KMS-11 (cell line): ENCODE measurements around the gene LOXHD1.

Source experiments
- H2AFZ ChIP-seq: fragments of 200-600 bp; sonication (generic); 2 replicates; pipeline ENCODE4 v1.6.1; 2016; ENCODE audit warnings: antibody characterized with exemption, mixed run types, low read depth
- H3K27ac ChIP-seq: fragments of 200-600 bp; sonication (generic); 2 replicates; pipeline ENCODE4 v1.6.1; 2016; ENCODE audit warnings: mild to moderate bottlenecking, mixed run types
- H3K27me3 ChIP-seq: fragments of 200-600 bp; sonication (generic); 2 replicates; pipeline ENCODE4 v1.6.1; 2017; ENCODE audit warnings: mild to moderate bottlenecking, low read depth, mixed run types, moderate library complexity; ENCODE audit not compliant: insufficient read depth
- H3K36me3 ChIP-seq: fragments of 200-600 bp; sonication (generic); 2 replicates; pipeline ENCODE4 v1.6.1; 2017; ENCODE audit warnings: mild to moderate bottlenecking, mixed run types; ENCODE audit not compliant: insufficient read depth
- H3K4me1 ChIP-seq: fragments of 200-600 bp; sonication (generic); 2 replicates; pipeline ENCODE4 v1.6.1; 2016; ENCODE audit warnings: mild to moderate bottlenecking, low read depth, mixed run types; ENCODE audit not compliant: poor library complexity, severe bottlenecking
- H3K4me2 ChIP-seq: fragments of 200-600 bp; sonication (generic); 2 replicates; pipeline ENCODE4 v1.7.0; 2016; ENCODE audit warnings: mild to moderate bottlenecking, mixed run types
- H3K4me3 ChIP-seq: fragments of 200-600 bp; sonication (generic); IDR thresholded peaks from 2 replicates; pipeline ENCODE4 v1.6.1; 2017; ENCODE audit warnings: low read depth, low read length, mixed read lengths; ENCODE audit not compliant: insufficient read depth
- H3K79me2 ChIP-seq: fragments of 200-600 bp; sonication (generic); 2 replicates; pipeline ENCODE4 v1.6.1; 2016; ENCODE audit warnings: low read depth, mixed run types; ENCODE audit not compliant: insufficient read depth
- H3K9ac ChIP-seq: fragments of 200-600 bp; sonication (generic); 2 replicates; pipeline ENCODE4 v1.6.1; 2016; ENCODE audit warnings: mild to moderate bottlenecking, mixed run types
- H4K20me1 ChIP-seq: fragments of 200-600 bp; sonication (generic); 2 replicates; pipeline ENCODE4 v1.6.1; 2016; ENCODE audit warnings: mild to moderate bottlenecking, mixed run types; ENCODE audit not compliant: insufficient read depth
- CTCF ChIP-seq: fragments of 200-600 bp; sonication (generic); conservative IDR thresholded peaks from 2 replicates; pipeline ENCODE4 v1.6.1; 2017; ENCODE audit warnings: low read depth, mild to moderate bottlenecking, antibody characterized with exemption, low read length, moderate library complexity, mixed read lengths

LOXHD1 gene

GRCh38 chr18:46464926-46465655 is 191.9 kb downstream of the LOXHD1 start:
- H3K36me3 ChIP-seq: no peaks in the 10 kb centered on the region
- no peak overlapping the region for H3K9ac ChIP-seq
- TF ChIP-seq CTCF: no peak
- H3K27ac ChIP-seq: no peak overlapping the region
- H3K4me2 ChIP-seq: no peak overlapping the region
- H4K20me1 ChIP-seq: no peaks in the 10 kb centered on the region
- H3K79me2 ChIP-seq: no peaks in the 10 kb centered on the region
- no peaks in the 10 kb centered on the region for H3K4me1 ChIP-seq
- H3K27me3 ChIP-seq: no peaks in the 10 kb centered on the region
- H3K4me3 ChIP-seq: no peak overlapping the region
- H2AFZ ChIP-seq: no peak overlapping the region

GRCh38 chr18:46462523-46462922 is 194.5 kb downstream of the LOXHD1 start:
- Histone ChIP-seq H3K9ac (no peak overlapping the region), H3K27me3 (no peaks in the 10 kb centered on the region), H3K36me3 (no peaks in the 10 kb centered on the region), H3K4me2 (no peak overlapping the region), H3K4me1 (no peaks in the 10 kb centered on the region), H2AFZ (no peak overlapping the region), H3K79me2 (no peaks in the 10 kb centered on the region), H3K4me3 (no peak overlapping the region), H4K20me1 (no peaks in the 10 kb centered on the region), H3K27ac (no peak overlapping the region)
- no peak for TF ChIP-seq CTCF

DNA sequence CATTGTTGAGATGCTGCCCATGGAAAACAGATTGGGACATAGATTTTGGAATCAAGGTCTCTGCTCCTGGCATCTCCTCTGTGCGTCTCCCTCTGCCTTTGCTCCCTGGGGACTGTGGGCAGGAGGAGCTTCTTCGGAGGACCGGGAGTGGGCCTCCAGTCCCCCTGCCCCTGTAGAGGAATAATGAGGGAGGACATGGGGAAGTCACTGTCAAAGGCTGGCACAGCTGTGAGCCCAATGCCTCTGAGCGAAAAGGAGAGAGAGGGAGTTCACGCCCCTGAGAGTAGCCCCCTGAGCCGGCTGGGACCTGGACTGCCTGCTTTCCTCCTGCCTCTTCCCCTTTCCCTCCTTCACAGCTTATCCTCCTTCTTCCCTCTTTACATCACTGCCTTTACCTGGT is 195.0 kb downstream of the LOXHD1 start:
- H3K4me3 ChIP-seq: no peak overlapping the region
- H3K79me2 ChIP-seq: no peaks in the 10 kb centered on the region
- H2AFZ ChIP-seq: no peak overlapping the region
- no peaks in the 10 kb centered on the region for H3K4me1 ChIP-seq
- H4K20me1 ChIP-seq: no peaks in the 10 kb centered on the region
- H3K36me3 ChIP-seq: no peaks in the 10 kb centered on the region
- TF ChIP-seq CTCF: no peak
- H3K27me3 ChIP-seq: no peaks in the 10 kb centered on the region
- H3K4me2 ChIP-seq: no peak overlapping the region
- H3K27ac ChIP-seq: no peak overlapping the region
- no peak overlapping the region for H3K9ac ChIP-seq

- no peak overlapping the region for H2AFZ ChIP-seq
- H3K79me2 ChIP-seq: no peaks in the 10 kb centered on the region
- TF ChIP-seq CTCF: no peak
- H4K20me1 ChIP-seq: no peaks in the 10 kb centered on the region
- no peaks in the 10 kb centered on the region for H3K4me1 ChIP-seq
- H3K27me3 ChIP-seq: no peaks in the 10 kb centered on the region
- H3K9ac ChIP-seq: no peak overlapping the region
- H3K4me2 ChIP-seq: no peak overlapping the region
- H3K36me3 ChIP-seq: no peaks in the 10 kb centered on the region
- H3K4me3 ChIP-seq: no peak overlapping the region
- H3K27ac ChIP-seq: no peak overlapping the region
These were observed 196.3 kb downstream of the LOXHD1 start for GRCh38 chr18:46460754-46461153.
